LoVo (cell line): Measurements from ENCODE around the gene GUCA2B.

ENCODE experiments used
- DNase-seq: peaks from one replicate; pipeline ENCODE4 v3.0.0-alpha.2; 2016; ENCODE audit warnings: low spot score

GUCA2B gene

DNA sequence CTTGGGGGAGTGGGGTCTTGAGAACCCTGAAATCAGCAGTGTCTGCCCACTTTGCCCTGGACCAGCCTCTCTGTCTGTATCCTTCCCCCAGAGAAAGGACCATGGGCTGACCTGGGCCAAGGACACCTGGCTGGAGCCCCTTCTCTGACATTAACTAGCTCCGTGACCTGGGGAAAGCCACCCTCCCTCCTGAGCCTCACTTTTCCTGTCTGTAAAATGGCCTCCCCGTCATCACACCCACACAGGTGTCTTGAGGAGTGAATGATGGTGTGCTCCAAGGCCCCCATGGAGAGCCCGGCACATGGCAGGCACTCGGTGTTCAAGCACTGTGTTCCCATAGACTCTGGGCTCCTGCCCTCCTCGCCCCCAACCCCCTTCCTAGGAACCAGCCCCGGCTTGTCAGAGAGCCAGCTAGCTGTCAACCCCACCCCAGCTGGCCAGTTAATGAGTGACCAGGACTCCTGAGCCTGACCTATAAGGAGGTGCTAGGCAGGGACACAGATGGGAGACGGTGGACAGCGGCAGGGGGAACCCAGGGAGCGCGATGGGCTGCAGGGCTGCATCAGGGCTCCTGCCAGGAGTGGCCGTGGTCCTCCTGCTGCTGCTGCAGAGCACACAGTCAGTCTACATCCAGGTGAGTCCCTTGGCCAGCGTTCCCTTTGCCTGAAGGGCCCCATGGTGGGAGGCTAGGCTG lies at the start of gene GUCA2B:
Gene GUCA2B, plus strand, starts transcription at position 504 of the 694 bp plus-strand sequence. Its CDS starts 41 bp downstream, at position 545.
- DNase-seq, result no peak

- DNase-seq, result no peak
Measured at GRCh38 chr1:42105025-42105424, 48.2 kb upstream of the GUCA2B start.

GRCh38 chr1:42108309-42108708 lies 44.9 kb upstream of the GUCA2B start:
- DNase-seq, result no peak

DNA sequence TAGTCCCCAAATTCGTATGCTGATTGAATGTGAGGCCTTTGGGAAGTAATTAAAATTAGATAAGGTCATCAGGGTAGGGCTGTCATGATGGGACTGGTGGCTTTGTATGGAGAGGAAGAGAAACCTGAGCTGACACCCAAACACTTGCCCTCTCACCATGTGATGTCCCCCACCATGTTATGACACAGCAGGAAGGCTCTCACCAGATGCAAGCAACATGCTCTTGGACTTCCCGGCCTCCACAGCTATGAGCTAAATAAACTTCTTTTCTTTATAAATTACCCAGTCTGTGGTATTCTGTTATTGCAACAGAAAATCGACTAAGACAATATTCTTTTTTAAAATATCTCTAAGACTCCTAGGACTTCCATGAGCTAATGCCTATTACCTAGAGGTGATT lies 43.6 kb upstream of the GUCA2B start:
- DNase-seq, result no peak

GRCh38 chr1:42114229-42114628 lies 39.0 kb upstream of the GUCA2B start:
- DNase-seq, result no peak

DNA sequence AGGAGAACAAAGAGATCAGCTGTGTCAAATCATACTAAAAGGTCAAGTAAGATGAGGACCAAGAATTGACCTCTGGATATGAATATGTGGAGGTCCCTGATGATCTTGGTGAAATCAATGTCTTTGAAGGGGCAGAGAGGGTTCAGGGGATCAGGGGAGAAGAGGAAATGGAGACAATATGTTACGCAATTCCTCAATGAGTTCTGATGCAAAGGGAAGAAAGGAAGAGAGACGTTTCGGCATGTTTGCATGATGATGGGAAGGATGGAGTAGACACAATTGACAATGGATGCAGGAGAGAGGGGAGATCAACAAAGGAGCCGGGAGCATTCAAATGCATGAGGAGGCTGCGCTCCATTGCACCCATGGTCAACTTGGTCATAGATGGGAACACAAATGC lies 36.0 kb upstream of the GUCA2B start:
- DNase-seq, result no peak

DNA sequence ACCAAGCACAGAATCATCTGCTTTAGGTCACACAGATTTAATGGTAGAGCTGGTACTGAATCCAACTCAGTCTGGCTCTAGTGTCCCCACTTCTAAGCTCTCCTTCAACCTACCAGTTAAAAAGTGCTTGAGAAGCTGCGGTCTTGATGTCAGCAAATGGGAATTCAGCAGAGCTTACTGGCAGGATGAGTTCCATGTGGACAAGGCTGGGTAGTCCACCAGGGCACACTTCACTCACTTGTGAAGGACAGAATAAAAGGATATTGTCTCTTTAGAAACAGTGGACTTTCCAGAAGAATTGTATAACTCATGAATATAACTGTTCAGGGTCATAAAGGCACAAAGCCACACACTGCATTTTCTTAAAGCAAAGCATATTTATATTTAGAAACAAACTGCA lies 35.1 kb upstream of the GUCA2B start:
- no peak for DNase-seq

DNA sequence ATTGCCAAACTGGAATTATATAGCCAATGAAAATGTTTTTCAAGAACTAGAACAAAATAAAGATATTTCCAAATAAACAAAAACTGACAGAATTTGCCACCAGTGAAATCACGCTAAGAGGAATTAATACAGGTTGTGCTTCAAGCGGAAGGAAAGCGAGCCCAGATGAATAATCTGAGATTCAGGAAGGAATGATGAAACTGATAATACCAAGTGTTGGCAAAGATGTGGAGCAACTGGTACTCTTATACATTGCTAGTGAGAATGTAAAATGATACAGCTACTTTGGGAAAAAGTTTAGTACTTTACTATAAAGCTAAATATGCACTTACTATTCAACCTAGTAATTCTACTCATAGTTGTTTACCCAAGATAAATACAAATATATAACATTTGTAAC lies 30.8 kb upstream of the GUCA2B start:
- DNase-seq, result no peak

GRCh38 chr1:42125552-42125951 lies 27.7 kb upstream of the GUCA2B start:
- no peak for DNase-seq

DNA sequence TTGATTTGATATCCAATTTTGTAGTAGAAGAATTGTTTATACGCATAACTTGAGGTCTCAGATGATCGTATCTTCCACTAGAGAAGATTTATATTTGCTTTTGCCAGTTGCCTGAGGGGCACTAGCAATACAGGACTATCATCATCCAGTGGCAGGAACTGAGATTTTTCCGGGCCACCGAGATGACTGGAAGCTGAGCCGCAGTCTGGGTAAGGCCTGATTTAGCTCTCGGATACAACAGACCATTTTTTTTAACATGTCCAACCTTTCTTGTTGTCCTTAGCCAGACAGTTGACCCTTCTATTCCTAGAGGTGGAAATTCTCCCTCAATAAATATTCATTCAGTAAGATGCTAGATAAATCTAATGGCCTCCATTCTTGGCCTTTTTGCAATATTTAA lies 25.4 kb upstream of the GUCA2B start:
- DNase-seq, result no peak

DNA sequence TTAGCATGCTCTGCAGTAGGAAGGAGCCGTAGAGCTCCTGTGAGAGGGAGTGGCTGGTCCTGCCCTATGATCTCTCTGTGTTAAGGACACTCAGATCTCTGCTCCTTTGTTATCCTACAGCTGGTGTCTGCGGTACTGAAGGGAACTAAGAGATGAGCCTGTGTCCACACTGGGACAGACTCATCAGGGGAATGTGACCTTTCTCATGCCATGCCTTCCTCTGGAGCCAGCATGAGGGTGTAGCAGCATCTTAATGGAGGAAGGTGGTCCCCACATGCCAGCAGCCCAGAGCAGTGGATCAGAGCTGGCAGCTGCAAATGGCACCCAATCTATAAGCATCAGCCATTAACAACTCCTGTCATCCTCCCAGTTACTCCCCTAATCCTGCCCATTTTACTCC lies 24.7 kb upstream of the GUCA2B start:
- DNase-seq, result no peak

GRCh38 chr1:42128964-42129363 lies 24.2 kb upstream of the GUCA2B start:
- DNase-seq, result no peak

DNA sequence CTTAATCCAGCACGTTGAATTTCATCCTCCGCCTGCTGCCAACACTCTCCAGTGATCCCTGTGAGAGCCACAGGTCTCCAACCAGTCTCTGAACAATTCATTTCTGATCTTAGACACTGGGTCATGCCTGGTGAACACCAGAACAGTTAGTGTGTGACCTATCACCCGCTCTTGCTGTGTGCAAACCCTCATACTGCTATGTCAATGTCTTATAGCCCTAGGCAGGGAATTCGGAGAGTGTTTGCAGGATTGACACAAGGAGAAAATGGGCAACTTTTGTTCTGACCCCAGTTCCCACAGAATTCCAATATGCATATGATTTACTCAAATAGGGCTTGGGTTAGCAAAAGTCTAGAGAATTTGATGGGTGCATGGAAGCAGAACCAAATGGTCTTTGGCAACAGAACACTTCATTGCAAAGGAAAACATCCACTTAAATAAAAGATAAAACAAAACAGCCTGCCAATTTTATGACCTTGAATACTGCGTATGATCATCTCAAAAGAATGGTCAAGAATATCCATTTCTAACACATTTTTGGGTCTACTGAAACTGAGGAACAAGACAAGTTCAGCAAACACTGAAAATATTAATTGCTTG lies 23.0 kb upstream of the GUCA2B start:
- no peak for DNase-seq

DNA sequence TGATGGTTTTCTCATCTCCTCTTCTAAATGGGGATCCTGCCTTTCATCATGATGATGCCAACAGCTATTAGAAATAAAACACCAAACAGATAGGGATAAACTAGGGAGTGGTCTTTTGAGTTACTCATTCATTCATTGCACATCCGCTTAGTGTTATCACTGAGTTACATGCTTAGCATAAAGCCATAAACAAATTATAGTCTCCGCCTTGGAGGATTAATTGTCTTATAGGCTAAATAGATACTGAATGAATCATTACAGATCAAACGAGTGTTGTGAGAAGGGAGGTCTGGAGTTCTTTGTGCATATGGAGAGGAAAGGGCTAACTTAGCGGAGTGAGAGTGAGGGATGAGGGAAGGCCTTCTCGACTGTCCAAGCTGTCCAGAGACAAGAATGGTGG lies 19.8 kb upstream of the GUCA2B start:
- no peak for DNase-seq

- no peak for DNase-seq
Measured at GRCh38 chr1:42133809-42134526, 19.2 kb upstream of the GUCA2B start.

GRCh38 chr1:42135426-42135825 lies 17.8 kb upstream of the GUCA2B start:
- DNase-seq, result no peak

GRCh38 chr1:42136466-42136865 lies 16.7 kb upstream of the GUCA2B start:
- DNase-seq, result no peak

GRCh38 chr1:42137766-42138165 lies 15.4 kb upstream of the GUCA2B start:
- no peak for DNase-seq

DNA sequence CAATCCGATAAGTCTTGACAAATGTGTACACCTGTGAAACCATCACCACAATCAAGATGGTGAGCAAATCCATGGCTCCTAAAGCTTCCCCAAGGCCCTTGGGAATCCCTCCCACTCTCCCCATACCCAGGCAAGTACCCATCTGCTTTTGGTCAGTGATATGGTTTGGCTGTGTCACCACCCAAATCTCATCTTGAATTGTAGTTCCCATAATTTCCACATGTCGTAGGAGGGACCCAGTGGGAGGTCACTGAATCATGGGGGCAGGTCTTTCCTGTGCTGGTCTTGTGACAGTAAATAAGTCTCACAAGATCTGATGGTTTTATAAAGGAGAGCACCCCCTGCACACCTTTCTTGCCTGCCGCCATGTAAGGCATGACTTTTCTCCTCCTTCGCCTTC lies 14.6 kb upstream of the GUCA2B start:
- no peak for DNase-seq

DNA sequence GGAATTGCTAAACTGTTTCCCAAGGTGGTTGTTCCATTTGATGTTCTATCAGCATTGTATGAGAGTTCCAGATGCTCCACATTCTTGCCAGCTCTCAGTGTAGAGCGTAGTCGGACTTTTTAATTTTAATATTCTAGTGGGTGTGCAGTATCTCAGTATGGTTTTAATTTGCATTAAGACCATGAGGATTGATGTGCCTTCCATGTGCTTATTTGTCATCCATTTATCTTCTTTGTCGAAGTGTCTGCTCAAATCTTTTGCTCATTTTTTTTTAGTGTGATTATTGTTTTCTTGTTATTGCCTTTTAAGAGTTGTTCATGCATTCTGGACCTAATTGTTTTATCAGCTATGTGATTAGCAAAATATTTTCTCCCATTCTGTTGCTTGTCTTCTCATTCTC lies 13.8 kb upstream of the GUCA2B start:
- no peak for DNase-seq

DNA sequence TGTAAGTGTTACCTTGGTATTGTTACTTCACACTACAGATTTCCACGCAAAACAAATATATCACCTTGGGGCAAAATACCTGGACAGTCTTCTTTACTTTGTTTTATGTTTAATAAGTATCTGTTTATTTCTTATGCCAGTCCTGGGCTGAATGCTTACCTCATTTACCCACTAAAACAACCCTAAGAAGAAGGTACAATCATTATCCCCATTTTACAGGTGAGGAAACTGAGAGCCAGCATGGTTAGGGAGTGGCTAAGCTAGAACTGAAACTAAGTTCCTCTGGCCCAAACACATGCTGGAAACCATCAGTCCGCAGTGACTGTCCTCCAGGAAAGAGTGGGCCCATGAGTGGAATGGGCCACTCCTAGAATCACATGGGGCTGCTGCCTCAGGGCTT lies 13.0 kb upstream of the GUCA2B start:
- DNase-seq, result no peak

GRCh38 chr1:42141978-42142377 lies 11.2 kb upstream of the GUCA2B start:
- no peak for DNase-seq

DNA sequence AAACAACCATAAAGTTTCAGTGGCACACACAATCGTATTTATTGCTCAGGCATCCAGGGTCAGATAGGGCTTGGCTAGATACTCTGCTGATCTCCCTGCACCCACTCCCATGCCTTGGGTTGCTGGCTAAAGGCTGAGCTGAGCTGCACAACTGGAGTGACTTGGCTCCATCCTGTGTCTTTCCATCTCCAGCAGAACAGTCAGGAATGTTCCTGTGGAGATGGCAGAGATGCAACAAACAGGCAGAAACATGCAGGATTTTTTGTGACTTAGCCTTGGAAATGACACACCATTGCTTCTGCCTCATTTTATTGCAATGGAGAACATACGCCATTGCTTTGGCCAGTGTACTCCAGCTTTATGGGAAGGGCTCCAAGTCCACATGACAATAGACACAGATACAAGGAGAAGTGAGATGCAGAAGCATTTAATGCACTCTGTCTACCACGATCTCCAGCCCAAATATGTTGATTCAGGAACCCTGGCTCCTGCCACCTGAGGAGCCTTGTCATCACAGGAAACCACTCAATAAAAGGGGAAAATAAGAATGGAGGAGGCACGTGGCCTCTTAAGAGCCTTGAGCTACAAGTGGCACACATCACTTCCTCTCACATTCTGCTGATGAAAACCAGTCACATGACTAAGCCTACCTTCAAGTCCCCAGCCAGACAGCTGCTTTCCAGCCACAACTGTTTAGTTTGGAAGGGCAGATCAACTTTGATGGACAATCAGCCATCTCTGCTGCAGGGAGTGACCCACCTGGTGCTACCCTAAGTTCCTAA lies 10.1 kb upstream of the GUCA2B start:
- DNase-seq, result no peak
